Renal cortex interstitium (tissue), 15 donors: Measurements from ENCODE around the gene ARPC1A. TPM values are rescaled to one million over a fixed set of nuclear protein-coding genes. Genes with fewer than 3 reads are reported as not detected.
"Not testable (repeated sequence)": the region's sequence is repeated elsewhere in the genome, so short reads cannot be mapped to it uniquely, and the experiment has no call there.

Source experiments
- DNase-seq, 11 donors: peaks; one replicate each; pipeline ENCODE4 v3.0.0-alpha.2; 2013; ENCODE audit warnings: low read depth in 9 of 11, low spot score in 4 of 11; ENCODE audit errors: extremely low read depth in 1 of 11
- long read RNA-seq, 16 experiments: transcript quantifications; one replicate each; lab custom pipeline, GENCODE V29; 2026
- polyA plus RNA-seq, 3 donors: library from polyadenylated mRNA; unstranded; fragments of 120-200 nt; gene quantifications; one replicate each; pipeline ENCODE4 v1.2.1, GENCODE V29; 2013; ENCODE audit not compliant: insufficient read length in 3 of 3

Gene ARPC1A
- 100 to 1,000 TPM; 101 to 114 (median 109) TPM for polyA plus RNA-seq
- long read RNA-seq, donor 1, transcript ARPC1A-201 (10 exons, 1,565 nt): major isoform, 27 of 32 reads
- long read RNA-seq, donor 1, partial matches to known transcripts: 5 of 32 reads
- long read RNA-seq, donor 1, other reads (novel, unspliced or antisense): 0 of 32 reads
- long read RNA-seq, donor 2, transcript ARPC1A-201 (10 exons, 1,565 nt): major isoform, 26 of 45 reads
- long read RNA-seq, donor 2, partial matches to known transcripts: 19 of 45 reads
- long read RNA-seq, donor 2, other reads (novel, unspliced or antisense): 0 of 45 reads
- long read RNA-seq, donor 3, transcript ARPC1A-201 (10 exons, 1,565 nt): major isoform, 56 of 69 reads
- long read RNA-seq, donor 3, partial matches to known transcripts: 12 of 69 reads
- long read RNA-seq, donor 3, other reads (novel, unspliced or antisense): 0 of 69 reads
- long read RNA-seq, donor 4, transcript ARPC1A-201 (10 exons, 1,565 nt): major isoform, 39 of 50 reads
- long read RNA-seq, donor 4, partial matches to known transcripts: 11 of 50 reads
- long read RNA-seq, donor 4, other reads (novel, unspliced or antisense): 0 of 50 reads
- long read RNA-seq, donor 5: 0 reads
- long read RNA-seq, donor 6, transcript ARPC1A-201 (10 exons, 1,565 nt): major isoform, 35 of 60 reads
- long read RNA-seq, donor 6, partial matches to known transcripts: 25 of 60 reads
- long read RNA-seq, donor 6, other reads (novel, unspliced or antisense): 0 of 60 reads
- long read RNA-seq, donor 7, transcript ARPC1A-201 (10 exons, 1,565 nt): major isoform, 42 of 65 reads
- long read RNA-seq, donor 7, partial matches to known transcripts: 21 of 65 reads
- long read RNA-seq, donor 7, other reads (novel, unspliced or antisense): 0 of 65 reads
- long read RNA-seq, donor 8: 0 reads
- long read RNA-seq, donor 9, transcript ARPC1A-201 (10 exons, 1,565 nt): major isoform, 40 of 49 reads
- long read RNA-seq, donor 9, partial matches to known transcripts: 8 of 49 reads
- long read RNA-seq, donor 9, other reads (novel, unspliced or antisense): 0 of 49 reads
- long read RNA-seq, donor 10, transcript ARPC1A-201 (10 exons, 1,565 nt): major isoform, 42 of 55 reads
- long read RNA-seq, donor 10, partial matches to known transcripts: 13 of 55 reads
- long read RNA-seq, donor 10, other reads (novel, unspliced or antisense): 0 of 55 reads
- long read RNA-seq, donor 11, transcript ARPC1A-201 (10 exons, 1,565 nt): major isoform, 34 of 41 reads
- long read RNA-seq, donor 11, partial matches to known transcripts: 6 of 41 reads
- long read RNA-seq, donor 11, other reads (novel, unspliced or antisense): 0 of 41 reads
- long read RNA-seq, donor 12, transcript ARPC1A-201 (10 exons, 1,565 nt): major isoform, 15 of 24 reads
- long read RNA-seq, donor 12, partial matches to known transcripts: 9 of 24 reads
- long read RNA-seq, donor 12, other reads (novel, unspliced or antisense): 0 of 24 reads
- long read RNA-seq, donor 13: 0 reads
- long read RNA-seq, donor 14, transcript ARPC1A-201 (10 exons, 1,565 nt): major isoform, 31 of 47 reads
- long read RNA-seq, donor 14, partial matches to known transcripts: 14 of 47 reads
- long read RNA-seq, donor 14, other reads (novel, unspliced or antisense): 0 of 47 reads
- long read RNA-seq, donor 15, transcript ARPC1A-201 (10 exons, 1,565 nt): major isoform, 24 of 24 reads
- long read RNA-seq, donor 15, partial matches to known transcripts: 0 of 24 reads
- long read RNA-seq, donor 15, other reads (novel, unspliced or antisense): 0 of 24 reads
- long read RNA-seq, donor 16, transcript ARPC1A-201 (10 exons, 1,565 nt): major isoform, 82 of 117 reads
- long read RNA-seq, donor 16, partial matches to known transcripts: 33 of 117 reads
- long read RNA-seq, donor 16, other reads (novel, unspliced or antisense): 0 of 117 reads

DNA sequence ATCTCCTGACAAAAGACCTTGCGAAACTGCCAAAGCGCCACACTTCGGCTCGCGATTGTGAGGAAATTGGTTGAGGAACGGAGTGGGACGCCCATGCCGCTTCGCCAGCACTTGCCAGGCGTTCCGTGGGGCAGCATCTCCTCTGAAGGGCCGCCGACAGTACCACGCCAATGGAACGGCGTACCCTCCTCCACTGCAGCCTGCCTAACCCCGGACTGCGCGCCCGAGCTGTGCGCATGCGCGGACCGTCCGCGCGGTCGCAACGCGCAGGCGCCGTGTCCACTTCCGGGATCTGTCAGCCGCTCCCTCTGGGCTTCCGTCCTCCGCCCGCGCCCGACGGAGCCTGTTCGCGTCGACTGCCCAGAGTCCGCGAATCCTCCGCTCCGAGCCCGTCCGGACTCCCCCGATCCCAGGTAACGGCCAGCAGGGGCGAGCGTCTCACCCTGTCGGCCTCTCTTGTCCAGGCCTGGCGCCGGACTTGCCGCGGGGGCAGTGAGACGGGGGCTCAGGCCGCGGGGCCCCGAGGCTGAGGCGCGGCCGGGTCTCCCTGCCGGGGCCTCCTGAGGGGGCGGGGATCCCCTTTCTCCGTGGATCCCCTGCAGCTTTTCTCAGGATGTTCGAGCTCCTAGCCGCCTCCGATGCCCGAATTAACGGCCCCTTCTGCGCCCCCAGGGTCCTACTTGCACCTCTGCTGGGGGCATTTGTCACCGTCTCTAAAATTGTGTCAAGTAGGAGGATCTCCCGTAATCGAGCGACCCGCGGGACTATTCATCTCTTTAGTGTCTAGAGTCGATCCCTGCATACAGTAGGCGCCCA lies at the start of gene ARPC1A:
Gene ARPC1A (plus strand): TSS at position 307 of the 816 bp plus-strand sequence. CDS start 7,456 bp downstream, outside the sequence.
- peak; percentile 86 to 92 (median 90) for DNase-seq

DNA sequence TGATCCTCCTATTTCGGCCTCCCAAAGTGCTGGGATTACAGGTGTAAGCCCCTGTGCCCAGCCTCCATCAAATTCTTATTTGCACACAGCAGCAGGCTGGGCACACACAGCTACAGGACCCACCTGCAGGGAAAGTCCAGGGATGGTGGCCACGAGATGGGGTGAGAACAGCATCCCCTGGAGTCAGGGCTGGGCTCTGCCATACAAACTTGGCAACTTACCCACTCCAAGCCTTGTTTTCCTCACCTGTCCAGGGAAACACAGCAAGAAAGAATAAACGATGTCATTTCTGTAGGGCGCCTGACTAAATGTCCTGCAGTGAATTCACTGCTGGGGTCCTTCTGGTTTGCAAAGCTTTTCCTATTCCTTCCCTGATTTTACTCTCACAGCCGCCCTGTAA lies 47.5 kb upstream of the ARPC1A start:
- DNase-seq: no peak

DNA sequence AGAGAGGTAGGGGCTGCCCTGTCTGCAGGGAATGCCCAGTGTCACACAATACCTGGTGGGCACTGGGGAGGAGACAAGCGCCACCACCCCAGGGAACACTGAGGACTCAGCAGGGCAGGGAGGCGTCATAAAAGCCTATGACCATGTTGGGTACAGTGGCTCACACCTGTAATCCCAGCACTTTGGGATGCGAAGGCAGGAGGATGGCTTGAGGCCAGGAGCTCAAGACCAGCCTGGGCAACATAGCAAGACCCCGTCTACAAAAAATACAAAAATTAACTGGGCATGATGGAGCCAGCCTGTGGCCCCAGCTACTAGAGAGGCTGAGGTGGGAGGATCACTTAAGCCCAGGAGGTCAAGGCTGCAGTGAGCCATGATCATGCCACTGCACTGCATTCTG lies 41.5 kb upstream of the ARPC1A start:
- not testable (repeated sequence) for DNase-seq

DNA sequence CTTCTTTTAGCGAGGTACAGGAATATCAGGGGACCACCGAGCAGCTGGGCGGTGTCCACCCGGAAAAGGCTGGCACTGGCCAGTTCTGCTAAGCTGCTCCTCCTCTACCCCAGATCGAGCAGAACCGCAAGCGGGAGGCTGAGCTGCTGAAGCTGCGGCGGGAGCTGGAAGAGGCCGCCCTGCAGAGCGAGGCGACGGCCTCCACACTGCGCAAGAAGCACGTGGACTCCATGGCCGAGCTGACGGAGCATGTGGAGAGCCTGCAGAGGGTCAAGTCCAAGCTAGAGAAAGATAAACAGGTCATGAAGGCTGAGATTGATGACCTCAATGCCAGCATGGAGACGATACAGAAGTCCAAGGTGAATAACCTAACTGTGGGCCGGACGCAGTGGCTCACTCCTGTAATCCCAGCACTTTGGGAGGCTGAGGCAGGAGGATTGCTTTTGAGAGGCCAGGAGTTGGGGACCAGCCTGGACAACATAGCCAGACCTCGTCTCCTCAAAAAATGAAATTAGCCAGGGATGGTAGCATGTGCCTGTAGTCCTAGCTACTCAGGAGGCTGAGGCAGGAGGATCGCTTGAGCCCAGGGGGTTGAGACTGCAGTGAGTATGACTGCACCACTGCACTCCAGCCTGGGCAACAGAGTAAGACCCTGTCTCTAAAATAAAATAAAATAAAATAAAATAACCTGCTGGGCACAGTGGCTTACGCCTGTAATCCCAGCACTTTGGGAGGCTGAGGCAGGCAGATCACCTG lies 37.7 kb upstream of the ARPC1A start:
- DNase-seq: no peak

DNA sequence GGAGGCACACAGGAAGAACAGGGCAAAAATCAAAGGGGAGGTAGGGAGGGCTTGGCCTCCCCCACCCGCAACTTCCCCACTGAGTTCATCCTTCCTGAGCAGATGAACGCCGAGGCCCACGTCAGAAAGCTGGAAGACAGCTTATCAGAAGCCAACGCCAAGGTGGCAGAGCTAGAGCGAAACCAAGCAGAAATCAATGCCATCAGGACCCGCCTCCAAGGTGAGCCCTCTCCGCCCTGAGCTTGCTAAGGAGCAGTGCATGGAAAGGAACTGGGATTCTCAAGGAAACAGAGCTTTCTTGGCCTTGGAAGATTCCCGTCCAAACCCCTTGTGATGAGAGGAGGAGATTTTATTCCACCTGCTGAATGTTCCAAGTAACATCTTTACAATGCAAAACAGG lies 36.5 kb upstream of the ARPC1A start:
- no peak for DNase-seq

DNA sequence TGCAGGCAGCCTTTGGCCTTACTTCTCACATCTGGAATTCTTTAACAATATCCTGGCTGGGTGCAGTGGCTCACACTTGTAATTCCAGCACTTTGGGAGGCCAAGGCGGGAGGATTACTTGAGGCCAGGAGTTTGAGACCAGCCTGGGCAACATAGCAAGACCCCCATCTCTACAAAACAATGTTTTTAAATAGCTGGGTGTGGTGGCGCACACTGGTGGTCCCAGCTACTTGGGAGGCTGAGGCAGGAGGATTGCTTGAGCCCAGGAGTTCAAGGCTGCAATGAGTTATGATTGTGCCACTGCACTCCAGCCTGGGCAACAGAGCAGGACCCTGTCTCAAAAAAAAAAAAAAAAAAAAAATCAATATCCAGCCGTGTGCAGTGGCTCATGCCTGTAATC lies 35.5 kb upstream of the ARPC1A start:
- DNase-seq: not testable (repeated sequence)

DNA sequence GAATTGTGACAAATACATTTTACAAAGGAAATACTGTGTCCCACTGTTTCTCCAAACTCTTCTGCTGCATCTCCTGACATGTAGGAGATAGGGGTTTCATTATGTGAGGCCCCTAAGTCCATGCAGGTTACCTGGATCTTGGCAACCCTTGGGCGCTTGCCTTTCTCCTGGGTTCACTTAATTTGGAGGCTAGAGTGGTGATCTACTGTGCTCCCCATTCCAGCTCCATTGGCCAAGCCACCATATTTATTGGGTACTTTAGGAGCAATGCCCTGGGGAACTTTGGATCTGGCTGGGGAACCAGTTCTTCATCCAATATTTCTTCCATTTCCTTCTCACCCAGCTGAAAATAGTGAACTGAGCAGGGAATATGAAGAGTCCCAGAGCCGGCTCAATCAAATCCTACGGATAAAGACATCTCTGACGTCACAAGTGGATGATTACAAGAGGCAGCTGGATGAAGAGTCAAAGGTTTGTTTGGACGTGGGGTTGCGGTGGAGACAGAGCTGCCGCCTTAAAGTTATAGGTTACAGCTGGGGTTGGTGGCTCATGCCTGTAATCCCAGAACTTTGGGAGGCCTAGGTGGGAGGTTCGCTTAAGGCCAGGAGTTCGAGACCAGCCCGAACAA lies 34.6 kb upstream of the ARPC1A start:
- DNase-seq: peak in 10 of 11 donors; percentile 7 to 38 (median 26)

DNA sequence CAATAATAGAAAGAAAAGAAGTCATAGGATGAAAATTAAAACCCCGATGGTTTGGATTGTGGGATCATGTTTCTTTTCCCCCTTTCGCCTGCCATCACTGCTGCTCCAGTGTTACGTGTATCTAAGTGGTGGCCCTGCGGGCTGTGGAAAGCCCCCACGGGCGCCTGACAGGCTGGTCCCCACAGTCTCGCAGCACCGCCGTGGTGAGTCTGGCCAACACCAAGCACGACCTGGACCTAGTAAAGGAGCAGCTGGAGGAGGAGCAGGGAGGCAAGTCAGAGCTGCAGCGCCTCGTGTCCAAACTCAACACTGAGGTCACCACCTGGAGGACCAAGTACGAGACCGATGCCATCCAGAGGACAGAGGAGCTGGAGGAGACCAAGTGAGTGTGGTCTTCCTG lies 33.6 kb upstream of the ARPC1A start:
- DNase-seq: no peak

DNA sequence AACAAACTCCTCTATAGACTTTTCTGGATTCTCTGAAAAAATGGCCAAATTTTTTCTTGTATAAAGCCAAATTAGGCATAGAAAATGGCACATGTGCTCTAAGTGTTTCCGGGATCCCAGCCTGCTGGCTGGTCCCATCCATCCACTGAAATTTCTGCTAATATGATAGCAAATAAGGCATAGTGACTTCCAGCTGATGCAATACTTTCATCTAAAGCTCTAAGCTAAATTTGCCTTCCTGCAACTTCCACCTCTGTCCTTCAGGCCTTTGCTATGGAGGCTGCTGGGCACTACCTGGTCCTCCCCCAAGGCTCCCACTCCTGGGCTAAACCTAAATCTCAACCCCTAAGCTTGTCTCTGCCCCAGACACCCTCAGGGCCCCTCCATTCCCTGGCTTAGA lies 32.5 kb upstream of the ARPC1A start:
- DNase-seq: no peak

DNA sequence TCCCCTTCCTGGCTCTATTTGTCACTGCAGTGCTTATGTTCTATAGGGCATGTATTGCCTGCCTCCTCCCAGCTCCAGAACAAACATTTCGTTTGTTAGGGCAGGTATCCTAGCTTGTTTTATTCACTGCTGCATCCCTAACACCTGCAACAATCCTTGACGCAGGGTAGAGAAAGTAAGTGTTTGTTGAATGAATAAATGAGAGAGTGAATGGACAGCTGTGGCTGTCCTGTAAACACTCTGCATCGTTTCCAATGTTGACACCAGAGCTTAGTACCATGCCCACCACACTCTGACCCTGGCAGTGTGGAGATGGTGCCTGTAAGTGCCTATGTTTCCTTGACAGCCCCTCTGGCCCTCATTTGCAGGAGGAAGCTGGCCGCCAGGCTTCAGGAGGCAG lies 32.0 kb upstream of the ARPC1A start:
- DNase-seq: no peak

DNA sequence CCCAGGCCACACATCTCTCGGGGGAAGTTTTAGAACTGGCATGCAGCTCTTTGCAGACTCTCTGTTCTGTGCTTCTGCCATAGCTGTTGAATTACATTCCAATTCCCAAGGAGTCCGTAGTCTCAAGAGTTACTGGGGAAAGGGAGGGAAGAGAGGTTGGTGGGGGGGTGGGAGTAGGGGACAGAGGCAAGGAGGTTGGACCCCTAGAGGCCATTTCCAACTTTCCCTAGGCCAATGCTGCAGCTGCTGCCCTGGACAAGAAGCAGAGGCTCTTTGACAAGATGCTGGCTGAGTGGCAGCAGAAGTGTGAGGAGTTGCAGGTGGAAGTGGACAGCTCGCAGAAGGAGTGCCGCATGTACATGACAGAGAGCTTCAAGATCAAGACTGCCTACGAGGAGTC lies 29.2 kb upstream of the ARPC1A start:
- DNase-seq: no peak

DNA sequence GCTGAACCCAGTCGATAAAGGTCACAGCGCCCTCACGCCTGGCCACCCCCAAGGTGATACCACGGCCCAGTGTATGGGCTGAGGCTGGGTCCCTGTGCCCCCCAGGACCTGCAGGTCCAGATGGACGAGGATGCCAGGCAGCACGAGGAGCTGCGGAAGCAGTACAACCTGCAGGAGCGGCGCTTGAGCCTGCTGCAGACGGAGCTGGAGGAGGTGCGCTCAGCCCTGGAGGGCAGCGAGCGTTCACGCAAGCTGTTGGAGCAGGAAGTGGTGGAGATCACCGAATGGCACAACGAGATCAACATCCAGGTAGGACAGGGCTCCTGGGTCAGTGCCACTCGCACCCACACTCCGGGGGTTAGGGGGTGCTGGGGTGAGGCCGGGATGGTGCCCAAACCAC lies 24.2 kb upstream of the ARPC1A start:
- no peak for DNase-seq

DNA sequence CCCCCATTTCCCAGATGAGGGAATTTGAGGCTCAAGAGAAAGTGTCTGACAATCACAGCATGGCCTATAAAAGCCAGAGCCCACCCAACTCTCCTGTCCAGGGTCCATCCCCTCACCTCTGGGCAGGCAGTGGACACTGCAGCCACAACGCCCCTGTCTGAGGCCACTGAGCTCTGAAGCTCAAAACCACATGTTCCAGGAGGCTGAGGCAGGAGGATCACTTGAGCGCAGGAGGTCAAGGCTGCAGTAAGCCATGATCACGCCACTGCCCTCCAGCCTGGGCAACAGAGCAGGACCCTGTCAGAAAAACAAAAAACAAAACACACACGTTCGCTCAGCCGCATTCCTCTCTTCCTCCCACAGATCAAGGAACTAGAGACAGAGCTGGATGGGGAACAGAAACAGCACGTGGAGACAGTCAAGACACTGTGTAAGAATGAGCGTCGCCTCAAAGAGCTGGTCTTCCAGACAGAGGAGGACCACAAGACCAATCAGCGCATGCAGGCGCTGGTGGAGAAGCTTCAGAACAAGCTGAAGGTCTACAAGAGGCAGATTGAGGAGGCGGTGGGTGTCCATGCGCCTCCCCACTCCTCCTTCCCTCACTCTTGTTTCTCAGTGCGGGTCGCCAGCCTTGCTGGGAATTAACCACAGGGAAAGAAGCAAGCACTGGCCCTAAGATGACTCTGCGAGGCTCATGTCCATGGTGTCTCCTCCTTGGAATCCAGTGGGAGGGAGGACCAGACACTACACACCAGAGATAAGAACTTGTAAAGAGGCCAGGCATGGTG lies 20.0 kb upstream of the ARPC1A start:
- no peak for DNase-seq

DNA sequence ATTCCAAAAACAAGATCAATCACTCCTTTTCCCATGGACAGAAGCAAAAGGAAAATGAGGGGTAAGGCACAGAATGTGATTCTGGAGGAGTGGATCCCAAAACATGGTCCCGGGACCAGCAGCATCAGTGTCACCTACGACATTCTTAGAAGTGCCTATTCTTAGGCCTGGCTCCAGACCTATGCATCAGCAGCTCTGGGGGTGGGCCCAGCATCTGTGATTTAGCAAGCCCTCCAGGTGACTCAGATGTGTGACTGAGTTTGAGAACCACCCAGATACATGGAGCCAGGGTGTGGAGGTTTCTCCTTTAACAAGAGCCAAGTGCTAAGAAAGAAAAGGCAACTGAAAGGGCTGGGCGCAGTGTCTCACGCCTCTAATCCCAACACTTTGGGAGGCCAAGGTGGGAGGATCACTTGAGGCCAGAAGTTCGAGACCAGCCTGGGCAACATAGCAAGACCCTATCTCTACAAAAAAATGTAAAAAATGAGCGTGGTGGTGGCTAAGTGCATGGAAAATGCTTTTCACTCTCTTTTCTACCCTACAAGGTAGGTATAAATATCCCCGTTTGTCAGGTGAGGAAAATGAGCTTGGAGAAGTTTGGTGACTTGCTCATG lies 17.1 kb upstream of the ARPC1A start:
- no peak for DNase-seq

DNA sequence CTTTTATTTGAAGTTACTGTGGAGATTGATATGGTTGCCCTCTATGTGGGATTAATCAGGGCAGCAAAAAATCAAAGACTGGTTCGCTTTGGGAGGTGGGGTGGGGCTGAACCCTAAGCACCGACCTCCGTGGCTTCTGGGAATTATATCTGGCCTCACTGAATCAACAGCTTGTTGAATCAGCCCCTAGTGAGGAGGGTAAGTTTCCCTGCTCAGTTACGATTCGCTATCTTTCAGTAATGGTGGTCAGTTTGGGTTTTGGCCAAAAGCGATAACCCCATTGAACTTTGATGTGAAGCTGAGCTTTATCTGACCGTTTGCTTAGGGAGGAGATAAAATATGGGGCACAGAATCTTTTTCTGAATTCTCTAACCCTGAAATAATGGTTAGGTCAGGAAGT lies 16.6 kb upstream of the ARPC1A start:
- DNase-seq: no peak
